Neural progenitor cell (in vitro differentiated cells): ENCODE data around the gene SMTN. TPM values are rescaled to one million over a fixed set of nuclear protein-coding genes. Genes with fewer than 3 reads are reported as not detected.

Experiments used
- DNase-seq: peaks from one replicate; pipeline ENCODE4 v3.0.0-alpha.2; 2016; ENCODE audit warnings: low spot score
- H2AFZ ChIP-seq: fragments of 200-600 bp; sonication (generic); replicated peaks from 2 replicates; pipeline ENCODE4 v1.6.1; 2016; ENCODE audit warnings: antibody characterized with exemption
- H3F3A ChIP-seq: fragments of 200-600 bp; sonication (generic); 2 replicates; pipeline ENCODE4 v1.6.1; 2016; ENCODE audit warnings: antibody characterized with exemption, low read depth
- H3K27ac ChIP-seq: fragments of 200-600 bp; sonication (generic); 2 replicates; pipeline ENCODE4 v1.5.1; 2016; ENCODE audit warnings: mild to moderate bottlenecking
- H3K27me3 ChIP-seq: fragments of 200-600 bp; sonication (generic); 2 replicates; pipeline ENCODE4 v1.6.1; 2016; ENCODE audit warnings: mild to moderate bottlenecking, moderate library complexity
- H3K36me3 ChIP-seq: fragments of 200-600 bp; sonication (generic); 2 replicates; pipeline ENCODE4 v1.5.1; 2016
- H3K4me1 ChIP-seq: fragments of 200-600 bp; sonication (generic); 2 replicates; pipeline ENCODE4 v1.6.1; 2016; ENCODE audit warnings: mixed run types
- H3K4me2 ChIP-seq: fragments of 200-600 bp; sonication (generic); 2 replicates; pipeline ENCODE4 v1.6.1; 2016
- H3K4me3 ChIP-seq: fragments of 200-600 bp; sonication (generic); 2 replicates; pipeline ENCODE4 v1.5.1; 2016
- H3K79me2 ChIP-seq: fragments of 200-600 bp; sonication (generic); 2 replicates; pipeline ENCODE4 v1.6.1; 2016; ENCODE audit warnings: low read depth
- H3K9ac ChIP-seq: fragments of 200-600 bp; sonication (generic); 2 replicates; pipeline ENCODE4 v1.6.1; 2016
- H3K9me3 ChIP-seq: fragments of 200-600 bp; sonication (generic); 2 replicates; pipeline ENCODE4 v1.5.1; 2016; ENCODE audit warnings: low read depth
- H4K20me1 ChIP-seq: fragments of 200-600 bp; sonication (generic); 2 replicates; pipeline ENCODE4 v1.6.1; 2016; ENCODE audit warnings: low read depth
- H3K27ac Mint-ChIP-seq: 3 replicates; pipeline ENCODE4 v1.8.0; 2021; ENCODE audit warnings: mixed read lengths
- H3K27me3 Mint-ChIP-seq: 2 replicates; pipeline ENCODE4 v1.8.0; 2022; ENCODE audit warnings: low read depth, mild to moderate bottlenecking, inconsistent platforms, moderate library complexity, mixed read lengths; ENCODE audit not compliant: insufficient read depth
- H3K36me3 Mint-ChIP-seq: 3 replicates; pipeline ENCODE4 v1.8.0; 2021; ENCODE audit warnings: mixed read lengths
- H3K4me1 Mint-ChIP-seq: 3 replicates; pipeline ENCODE4 v1.8.0; 2021; ENCODE audit warnings: mixed read lengths
- H3K4me3 Mint-ChIP-seq: 3 replicates; pipeline ENCODE4 v1.8.0; 2021; ENCODE audit warnings: mild to moderate bottlenecking, moderate library complexity, mixed read lengths
- H3K9me3 Mint-ChIP-seq: 3 replicates; pipeline ENCODE4 v1.8.0; 2020; ENCODE audit warnings: mixed read lengths
- CTCF ChIP-seq: fragments of 200-600 bp; sonication (generic); IDR thresholded peaks from 2 replicates; pipeline ENCODE4 v1.5.1; 2017; ENCODE audit warnings: antibody characterized with exemption, mild to moderate bottlenecking
- EZH2 ChIP-seq: fragments of 200-600 bp; sonication (generic); IDR thresholded peaks from 2 replicates; pipeline ENCODE4 v1.6.1; 2017; ENCODE audit warnings: antibody characterized with exemption, mild to moderate bottlenecking, moderate library complexity
- EZH2phosphoT487 ChIP-seq: fragments of 200-600 bp; sonication (generic); IDR thresholded peaks from 2 replicates; pipeline ENCODE4 v1.6.1; 2017; ENCODE audit warnings: antibody characterized with exemption
- total RNA-seq: library from RNA; depleted of rRNA; stranded (reverse); fragments of >200 nt; gene quantifications from 2 replicates; pipeline ENCODE4 v1.2.3, GENCODE V29; 2015; ENCODE audit warnings: low replicate concordance

The SMTN gene
- total RNA-seq, 1 donor from 2014 or later = 14.1 TPM

DNA sequence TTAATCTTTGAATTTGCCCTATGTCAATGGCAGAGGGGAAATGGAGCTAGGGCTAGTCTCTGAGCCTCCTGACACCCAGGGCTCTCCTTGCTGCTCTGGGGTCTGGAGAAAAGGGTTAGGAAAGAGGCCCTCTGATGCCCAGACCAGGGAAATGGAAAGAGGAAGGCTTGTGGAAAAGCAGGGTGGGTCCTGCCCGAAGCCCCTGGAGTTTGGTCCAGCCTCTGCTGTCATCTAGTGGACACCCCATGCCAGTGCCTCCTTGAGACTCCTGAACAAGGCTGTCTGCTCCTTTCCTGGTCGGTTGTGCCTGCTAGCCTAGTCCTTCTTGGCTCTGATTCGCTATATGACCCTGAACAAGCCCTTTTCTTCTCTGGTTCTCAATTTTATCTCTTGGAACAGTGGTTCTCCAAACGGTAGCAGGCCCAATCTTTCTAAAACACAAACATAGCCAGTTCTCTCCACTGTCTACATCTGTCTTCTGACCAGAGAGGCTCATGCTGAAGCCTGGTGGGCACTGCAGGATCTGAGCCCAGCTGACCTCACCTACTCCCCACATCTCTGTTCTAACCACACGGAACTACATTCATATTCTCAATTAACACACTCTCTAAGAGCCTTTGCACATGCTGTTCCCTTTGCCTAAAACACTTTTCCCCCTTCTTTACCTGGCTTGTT is 68.0 kb downstream of the SMTN start:
- H4K20me1 ChIP-seq = no peaks in the 10 kb centered on the region
- H3K79me2 ChIP-seq = no peaks in the 10 kb centered on the region
- H3K36me3 ChIP-seq = no peaks in the 10 kb centered on the region
- Mint-ChIP-seq H3K4me1 (no peaks in the 10 kb centered on the region), H3K27ac (no peak overlapping the region), H3K9me3 (peaks cover 19% of the 10 kb centered on the region), H3K27me3 (peaks cover 9% of the 10 kb centered on the region), H3K36me3 (no peaks in the 10 kb centered on the region), H3K4me3 (no peak overlapping the region)
- H3K9me3 ChIP-seq = peaks cover 6% of the 10 kb centered on the region
- H3F3A ChIP-seq = no peaks in the 10 kb centered on the region
- peak overlapping the region; percentile 72 for H2AFZ ChIP-seq
- no peaks in the 10 kb centered on the region for H3K4me1 ChIP-seq
- H3K9ac ChIP-seq = no peak overlapping the region
- TF ChIP-seq CTCF (peak; percentile 79), EZH2 (no peak)
- no peak overlapping the region for H3K4me2 ChIP-seq
- DNase-seq = peak; percentile 83
- no peak overlapping the region for H3K4me3 ChIP-seq
- no peak overlapping the region for H3K27ac ChIP-seq
- peaks cover 10% of the 10 kb centered on the region for H3K27me3 ChIP-seq

GRCh38 chr22:31150615-31151014 is 69.5 kb downstream of the SMTN start:
- no peak overlapping the region for H3K4me3 ChIP-seq
- H3K27me3 Mint-ChIP-seq = peaks cover 9% of the 10 kb centered on the region
- peaks cover 18% of the 10 kb centered on the region for H3K27me3 ChIP-seq
- no peak overlapping the region for H3K4me3 Mint-ChIP-seq
- no peak overlapping the region for H2AFZ ChIP-seq
- H3K36me3 ChIP-seq = no peaks in the 10 kb centered on the region
- H3K9ac ChIP-seq = no peak overlapping the region
- no peaks in the 10 kb centered on the region for H3F3A ChIP-seq
- H3K9me3 ChIP-seq = peaks cover 6% of the 10 kb centered on the region
- H3K4me2 ChIP-seq = no peak overlapping the region
- TF ChIP-seq CTCF = peak; percentile 44
- TF ChIP-seq EZH2 = no peak
- no peak for TF ChIP-seq EZH2phosphoT487
- no peak for DNase-seq
- H3K4me1 ChIP-seq = no peaks in the 10 kb centered on the region
- no peaks in the 10 kb centered on the region for H3K36me3 Mint-ChIP-seq
- no peaks in the 10 kb centered on the region for H4K20me1 ChIP-seq
- no peaks in the 10 kb centered on the region for H3K4me1 Mint-ChIP-seq
- no peak overlapping the region for H3K27ac Mint-ChIP-seq
- no peak overlapping the region for H3K27ac ChIP-seq
- H3K9me3 Mint-ChIP-seq = peaks cover 13% of the 10 kb centered on the region
- no peaks in the 10 kb centered on the region for H3K79me2 ChIP-seq

DNA sequence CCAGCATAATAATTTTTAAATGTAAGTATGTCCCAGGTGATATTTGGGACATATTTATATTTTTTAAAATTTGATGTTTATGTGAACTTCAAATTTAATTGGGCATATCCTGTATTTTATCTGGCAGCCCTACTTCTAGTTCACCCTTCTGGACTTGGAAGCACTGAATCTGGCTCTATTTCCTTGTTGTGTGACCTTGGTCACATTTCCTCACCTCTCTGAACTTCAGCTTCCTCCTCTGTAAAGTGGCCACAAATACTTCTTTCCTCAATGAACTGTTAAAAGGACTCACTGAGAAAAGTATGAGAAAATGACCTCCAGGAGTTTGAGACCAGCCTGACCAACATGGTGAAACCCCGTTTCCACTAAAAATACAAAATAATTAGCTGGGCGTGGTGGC is 70.8 kb downstream of the SMTN start:
- TF ChIP-seq CTCF (no peak), EZH2phosphoT487 (no peak), EZH2 (no peak)
- Histone ChIP-seq H3K9ac (no peak overlapping the region), H3K4me3 (no peak overlapping the region), H3K9me3 (peaks cover under 1% of the 10 kb centered on the region), H3K4me1 (no peaks in the 10 kb centered on the region), H3K79me2 (no peaks in the 10 kb centered on the region), H3K27me3 (peaks cover 31% of the 10 kb centered on the region), H3F3A (no peaks in the 10 kb centered on the region), H2AFZ (no peak overlapping the region), H3K4me2 (no peak overlapping the region), H3K36me3 (no peaks in the 10 kb centered on the region), H3K27ac (no peak overlapping the region), H4K20me1 (no peaks in the 10 kb centered on the region)
- no peak for DNase-seq
- Mint-ChIP-seq H3K9me3 (peaks cover 9% of the 10 kb centered on the region), H3K4me3 (no peak overlapping the region), H3K4me1 (no peaks in the 10 kb centered on the region), H3K27me3 (peaks cover 9% of the 10 kb centered on the region), H3K36me3 (no peaks in the 10 kb centered on the region), H3K27ac (no peak overlapping the region)
